Adrenal gland (tissue), 5 donors: ENCODE measurements around the gene TTC9C.
"Not testable (repeated sequence)": the region's sequence is repeated elsewhere in the genome, so short reads cannot be mapped to it uniquely, and the experiment has no call there.

Experiments used
- CTCF ChIP-seq, 6 experiments: fragments of 450-650 bp in 4 of 6; fragments of 200-600 bp in 2 of 6; sonication (generic) in 1 of 6; IDR thresholded peaks; 1 replicate in 5 of 6; 2 replicates in 1 of 6; pipeline versions ENCODE4 v1.5.1 to v1.8.0; 2016 to 2021; ENCODE audit warnings: antibody characterized with exemption in 6 of 6, mild to moderate bottlenecking in 2 of 6, moderate library complexity in 1 of 6
- POLR2A ChIP-seq, 2 donors: fragments of 450-650 bp; IDR thresholded peaks; one replicate each; pipeline ENCODE4 v1.6.1; 2017; ENCODE audit warnings: antibody characterized with exemption in 2 of 2, mild to moderate bottlenecking in 2 of 2, moderate library complexity in 1 of 2
- donor health status: DM: no; HTN: no; CAD: no.

- not testable (repeated sequence) for TF ChIP-seq POLR2A, CTCF (IDR thresholded peaks at IDR 0.05)
Measured at GRCh38 chr11:62730076-62730475, 1.8 kb downstream of the TTC9C start.
